RCC 7860 (cell line): Measurements from ENCODE around the gene GTF3C1.

Source experiments
- DNase-seq: peaks from one replicate; pipeline ENCODE4 v3.0.0-alpha.2; 2015; ENCODE audit warnings: low spot score
- FAIRE-seq: peaks from 2 replicates; lab custom pipeline; 2012; peaks lifted over from hg19 to GRCh38; lab: Jason Lieb, UNC

Gene GTF3C1

DNA sequence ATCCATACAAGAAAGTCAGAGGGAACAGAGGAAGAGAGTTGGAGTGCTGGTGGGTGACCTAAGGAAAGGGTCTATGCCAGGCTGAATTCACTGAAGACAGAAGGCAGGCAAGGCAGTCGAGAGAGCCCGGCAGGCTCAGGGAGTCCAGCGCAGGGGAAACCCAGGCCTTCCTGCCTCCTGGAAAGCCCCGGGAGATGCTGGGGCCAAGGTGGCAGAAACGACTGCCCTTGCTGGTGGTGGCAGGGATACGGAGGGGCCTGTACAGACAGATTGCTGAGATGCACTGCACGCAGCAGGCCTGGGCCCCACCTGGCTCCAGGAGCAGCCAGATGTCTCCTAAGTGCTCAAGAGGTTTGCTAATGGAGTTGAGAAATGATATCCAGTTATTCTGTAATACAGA lies 59.8 kb downstream of the GTF3C1 start:
- FAIRE-seq, result no peak
- no peak for DNase-seq

DNA sequence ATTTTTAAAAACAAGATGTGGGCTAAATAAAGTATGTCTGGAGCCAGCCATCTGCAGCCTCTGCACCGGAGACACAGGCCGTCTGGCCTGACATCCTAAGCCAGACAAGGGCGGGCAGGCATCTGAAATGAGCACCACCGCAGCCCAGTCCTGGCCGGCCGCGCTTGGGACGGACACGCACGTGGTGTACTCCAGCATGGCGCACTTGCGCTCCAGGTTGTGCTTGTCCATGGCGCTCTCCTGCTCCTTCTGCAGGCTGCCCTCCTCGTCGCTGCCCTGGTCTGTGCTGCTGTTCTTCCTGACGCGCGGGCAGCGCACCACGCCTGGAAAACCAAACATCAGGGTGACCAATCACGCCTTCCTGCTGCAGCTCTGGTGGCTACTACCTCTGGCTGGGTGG lies 60.3 kb downstream of the GTF3C1 start:
- no peak for FAIRE-seq

GRCh38 chr16:27486760-27487159 lies 63.0 kb downstream of the GTF3C1 start:
- FAIRE-seq (no peak), DNase-seq (no peak)

More for the DNA sequence above, 60.3 kb downstream of the GTF3C1 start:
- no peak for DNase-seq

DNA sequence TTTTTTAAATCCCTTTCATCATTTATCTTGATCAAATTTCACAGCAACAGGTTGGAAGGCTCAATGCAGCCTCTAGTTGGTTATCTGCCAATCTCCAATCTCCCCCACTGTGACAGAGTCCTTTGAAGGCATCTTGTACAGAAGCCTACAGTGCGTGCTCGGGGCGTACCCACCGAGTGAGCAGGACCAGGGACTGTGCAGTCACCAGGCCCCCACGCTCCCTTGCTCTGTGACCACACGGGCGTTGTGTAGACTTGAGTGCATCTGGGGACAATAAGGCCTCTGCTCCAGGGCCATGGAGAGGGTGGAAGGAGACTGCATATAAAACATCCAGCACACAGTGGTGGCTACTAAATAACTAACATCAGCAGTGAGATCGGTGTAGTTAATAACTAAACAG lies 63.4 kb downstream of the GTF3C1 start:
- DNase-seq (no peak), FAIRE-seq (no peak)

DNA sequence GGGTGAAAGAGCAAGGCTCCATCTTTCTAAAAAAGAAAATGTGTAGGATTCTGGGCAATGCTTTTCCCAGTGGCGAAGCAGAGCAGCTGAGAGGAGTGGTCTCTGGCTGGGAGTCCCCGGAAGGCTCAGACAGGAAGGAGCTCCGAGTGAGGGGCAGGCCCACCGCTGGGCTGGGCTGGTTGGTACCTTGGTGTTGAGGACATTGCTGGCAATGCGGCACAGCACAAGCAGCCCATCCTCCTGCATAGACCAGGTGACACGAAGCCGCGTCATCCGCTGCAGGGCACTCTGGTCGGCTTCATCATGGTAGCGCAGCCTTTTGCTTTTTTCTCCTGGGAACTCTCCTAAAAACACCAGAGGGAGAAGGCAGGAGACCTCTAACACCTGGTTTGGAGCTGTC lies 63.9 kb downstream of the GTF3C1 start:
- FAIRE-seq, result no peak

DNA sequence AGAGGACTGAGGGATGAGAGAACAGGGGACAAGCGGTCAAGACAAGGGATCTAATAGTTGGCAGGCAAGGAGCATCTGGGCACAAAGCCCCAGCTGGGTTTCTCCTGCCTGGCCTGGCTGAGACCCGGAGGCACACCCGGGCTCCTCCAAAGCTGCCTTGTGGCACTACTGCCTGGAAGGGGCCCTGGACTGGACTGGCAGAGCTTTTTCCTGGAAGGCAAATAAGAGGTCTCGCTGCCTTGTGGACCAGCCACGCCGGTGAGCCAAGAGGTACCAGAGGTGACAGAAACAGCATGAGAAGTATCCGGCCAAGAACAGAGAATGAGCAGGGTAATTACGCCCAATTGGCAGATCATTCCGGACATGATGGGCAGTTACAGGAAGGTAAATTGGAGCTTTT lies 64.6 kb downstream of the GTF3C1 start:
- FAIRE-seq (no peak), DNase-seq (no peak)

More for the DNA sequence above, 63.9 kb downstream of the GTF3C1 start:
- DNase-seq, result no peak

GRCh38 chr16:27483624-27484023 lies 66.1 kb downstream of the GTF3C1 start:
- no peak for DNase-seq
- no peak for FAIRE-seq

GRCh38 chr16:27483088-27483437 lies 66.7 kb downstream of the GTF3C1 start:
- FAIRE-seq (no peak), DNase-seq (no peak)

DNA sequence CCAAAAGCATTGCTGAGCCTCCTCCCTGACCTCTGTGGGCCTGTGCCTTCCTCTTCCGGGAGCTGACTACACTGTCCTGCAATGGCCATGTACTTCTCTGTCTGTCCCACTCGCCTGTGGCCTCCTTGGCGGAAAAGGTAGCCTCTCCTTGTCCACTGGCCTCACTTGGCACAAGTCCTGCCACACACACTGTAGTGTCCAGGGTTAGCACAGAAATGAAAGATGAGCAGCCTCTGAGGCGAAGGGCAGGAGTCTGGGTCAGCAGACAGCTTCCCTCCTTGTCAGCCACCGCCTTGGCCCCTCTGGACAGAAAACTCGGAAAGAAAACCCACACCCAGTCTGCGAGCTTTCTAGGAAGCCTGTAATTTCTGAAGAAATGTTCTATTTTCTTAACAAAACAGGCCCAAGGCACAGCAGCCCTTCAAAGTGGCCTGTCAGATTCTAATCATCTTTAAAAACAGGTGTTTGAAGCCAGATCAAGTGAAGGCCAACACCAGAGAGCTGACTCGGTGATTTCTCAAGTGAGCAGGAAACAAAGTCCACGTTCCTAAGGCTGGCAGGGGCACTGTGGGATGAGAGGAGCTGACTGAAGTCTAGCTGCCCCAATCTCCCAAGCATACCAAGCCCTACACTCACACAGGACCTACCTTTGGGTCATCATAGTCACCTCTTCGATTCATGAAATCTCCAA lies 67.2 kb downstream of the GTF3C1 start:
- FAIRE-seq (no peak), DNase-seq (no peak)

- no peak for FAIRE-seq
These were observed 68.3 kb downstream of the GTF3C1 start for GRCh38 chr16:27481282-27481934.

GRCh38 chr16:27480761-27481160 lies 69.0 kb downstream of the GTF3C1 start:
- FAIRE-seq, result no peak
- no peak for DNase-seq

More at GRCh38 chr16:27481282-27481934, 68.3 kb downstream of the GTF3C1 start:
- no peak for DNase-seq

GRCh38 chr16:27476240-27476639 lies 73.5 kb downstream of the GTF3C1 start:
- no peak for FAIRE-seq
- DNase-seq, result no peak

GRCh38 chr16:27475561-27475960 lies 74.2 kb downstream of the GTF3C1 start:
- DNase-seq (peak; percentile 94), FAIRE-seq (peak; percentile 98)

DNA sequence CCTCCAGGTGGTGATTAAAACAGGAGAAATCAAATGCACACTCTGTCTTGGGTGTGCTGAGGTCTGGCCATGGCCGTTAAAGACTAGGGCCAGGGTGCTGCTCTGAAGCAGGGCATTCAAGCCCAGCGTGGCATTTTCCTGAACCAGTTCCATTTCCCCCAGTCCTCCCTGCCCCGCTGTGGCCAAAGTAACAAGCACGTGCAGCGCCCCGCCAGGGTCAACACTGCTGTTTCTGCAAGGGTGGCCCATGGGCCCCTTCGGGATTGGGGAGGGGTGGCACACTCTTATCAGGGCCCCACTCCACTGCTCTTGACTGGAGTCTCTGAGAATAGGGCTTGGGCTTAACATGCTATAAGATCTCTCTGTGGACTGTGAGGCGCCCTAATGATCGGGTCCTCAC lies 74.8 kb downstream of the GTF3C1 start:
- DNase-seq (no peak), FAIRE-seq (no peak)

- DNase-seq (no peak), FAIRE-seq (no peak)
These were observed 75.7 kb downstream of the GTF3C1 start for GRCh38 chr16:27474041-27474440.

GRCh38 chr16:27473101-27473900 lies 76.4 kb downstream of the GTF3C1 start:
- FAIRE-seq (no peak), DNase-seq (peak; percentile 43)

DNA sequence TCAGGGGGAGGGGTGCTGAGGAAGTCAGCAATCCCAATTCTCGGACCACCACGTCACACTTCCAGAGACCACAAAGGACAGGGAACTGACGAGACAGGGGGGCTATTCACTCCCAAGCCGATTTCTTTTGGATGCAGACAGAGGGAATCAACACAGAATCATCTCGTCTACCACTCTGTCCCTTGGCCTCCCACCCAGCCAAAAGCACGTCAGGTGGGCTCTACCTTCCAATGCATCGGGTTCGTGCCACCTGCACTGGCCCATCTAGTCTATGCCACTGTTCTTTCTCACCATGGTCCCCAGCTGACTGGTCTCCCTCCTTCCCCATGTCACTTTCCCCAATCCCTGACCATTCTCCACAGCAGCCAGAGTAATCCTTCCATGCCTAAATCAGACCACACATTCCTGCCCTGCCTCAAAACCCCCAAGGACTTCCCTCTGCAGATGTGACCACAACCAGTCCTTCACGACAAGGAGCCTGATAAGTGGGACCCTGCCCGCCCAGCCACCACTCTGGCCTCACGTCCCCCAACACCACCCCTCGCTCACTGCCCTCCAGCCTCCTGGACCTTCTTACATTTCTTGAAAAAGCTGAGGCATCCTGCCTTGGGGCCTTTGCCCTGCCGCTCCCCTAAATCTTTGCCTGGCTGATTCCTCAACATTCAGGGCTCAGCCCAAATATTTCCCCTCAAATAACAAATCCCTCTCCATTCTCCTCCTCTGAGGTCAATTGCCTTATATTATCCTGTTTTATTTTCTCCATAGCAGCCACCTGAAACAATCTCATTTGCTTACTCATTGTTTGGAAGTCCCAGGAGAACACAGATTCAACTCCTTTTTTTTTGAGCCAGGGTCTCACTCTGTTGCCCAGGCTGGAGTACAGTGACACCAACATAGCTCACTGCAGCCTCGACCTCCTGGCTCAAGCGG lies 77.4 kb downstream of the GTF3C1 start:
- DNase-seq (peak; percentile 44), FAIRE-seq (no peak)

GRCh38 chr16:27471661-27472060 lies 78.1 kb downstream of the GTF3C1 start:
- no peak for FAIRE-seq
- DNase-seq, result no peak

DNA sequence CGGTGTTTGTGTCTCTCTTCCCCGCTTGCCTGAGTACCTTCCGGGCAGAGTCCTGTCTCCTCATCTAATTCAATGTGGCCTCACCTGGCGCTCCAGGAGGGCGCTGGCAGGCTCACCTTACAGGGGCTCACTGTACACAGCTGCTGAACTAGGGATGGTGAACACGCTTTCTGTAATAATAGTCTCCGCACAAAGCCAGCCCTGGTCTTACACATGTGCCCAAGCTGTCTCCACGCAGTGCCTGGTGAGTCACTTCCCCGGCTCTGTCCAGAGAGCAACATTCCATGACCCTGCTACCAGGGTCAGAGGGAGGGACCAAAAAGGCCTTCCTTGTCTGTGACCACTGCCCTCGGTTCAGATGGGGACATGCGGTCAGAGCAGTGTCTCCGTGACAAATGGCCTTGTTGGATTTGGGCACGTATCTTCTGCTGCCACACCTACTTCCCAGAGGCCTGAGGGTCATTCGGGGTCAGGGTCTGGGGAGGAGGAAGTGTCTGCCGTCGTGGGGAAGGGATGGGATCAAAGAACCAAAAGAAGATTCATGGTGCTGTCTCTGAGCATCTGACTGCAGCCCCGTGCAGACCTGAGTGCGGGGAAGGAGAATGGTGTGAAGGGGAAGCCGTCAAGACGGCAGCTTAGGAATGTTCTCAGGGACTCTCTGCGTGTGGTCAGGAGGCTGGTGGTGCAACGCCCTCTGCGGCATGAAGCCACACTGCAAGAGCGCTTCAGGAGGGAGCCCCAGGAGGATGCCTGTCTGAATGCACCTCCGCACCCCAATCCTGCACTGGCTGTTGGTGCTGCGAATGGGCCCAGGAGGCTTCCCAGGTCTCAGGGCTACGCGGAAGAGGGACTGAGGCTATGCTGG lies 78.9 kb downstream of the GTF3C1 start:
- peak; percentile 92 for DNase-seq
- peak; percentile 96 for FAIRE-seq
